Activated CD4-positive, alpha-beta T cell treated with anti-CD3 and anti-CD28 coated beads, Interleukin-2, Interleukin-6, amounts not matched to agents 100 ng/mL and 50 ng/mL, durations not matched to agents 16 hours and 8 hours (primary cell): ENCODE results near the gene FRMPD1.

Source experiments
- DNase-seq: peaks from one replicate; pipeline ENCODE4 v3.0.0-alpha.2; 2020

Gene FRMPD1

GRCh38 chr9:37636511-37637448, 14.0 kb upstream of the FRMPD1 start:
- no peak for DNase-seq

- DNase-seq: no peak
Observed at GRCh38 chr9:37639109-37639762, 11.5 kb upstream of the FRMPD1 start.

GRCh38 chr9:37639841-37640240, 10.9 kb upstream of the FRMPD1 start:
- DNase-seq: no peak

- DNase-seq: no peak
Observed at GRCh38 chr9:37640246-37640645, 10.5 kb upstream of the FRMPD1 start.

GRCh38 chr9:37641331-37641730, 9.4 kb upstream of the FRMPD1 start:
- DNase-seq: no peak

GRCh38 chr9:37643214-37643613, 7.5 kb upstream of the FRMPD1 start:
- DNase-seq: no peak

GRCh38 chr9:37645903-37646506, 4.7 kb upstream of the FRMPD1 start:
- no peak for DNase-seq

- DNase-seq: no peak
Observed at GRCh38 chr9:37650299-37650872, 368 bp upstream of the FRMPD1 start.

- DNase-seq: no peak
Observed at GRCh38 chr9:37652261-37652660, 1.5 kb downstream of the FRMPD1 start.

GRCh38 chr9:37653385-37653784, 2.6 kb downstream of the FRMPD1 start:
- DNase-seq: no peak

GRCh38 chr9:37656936-37657335, 6.2 kb downstream of the FRMPD1 start:
- no peak for DNase-seq

- DNase-seq: no peak
Observed at GRCh38 chr9:37660691-37661090, 9.9 kb downstream of the FRMPD1 start.

GRCh38 chr9:37663926-37664325, 13.2 kb downstream of the FRMPD1 start:
- no peak for DNase-seq

GRCh38 chr9:37667706-37668105, 17.0 kb downstream of the FRMPD1 start:
- no peak for DNase-seq

GRCh38 chr9:37668116-37668601, 17.4 kb downstream of the FRMPD1 start:
- DNase-seq: no peak

GRCh38 chr9:37669232-37669631, 18.5 kb downstream of the FRMPD1 start:
- DNase-seq: no peak

- no peak for DNase-seq
Observed at GRCh38 chr9:37675661-37676060, 24.9 kb downstream of the FRMPD1 start.

- no peak for DNase-seq
Observed at GRCh38 chr9:37676411-37676830, 25.7 kb downstream of the FRMPD1 start.

- DNase-seq: no peak
Observed at GRCh38 chr9:37677435-37677834, 26.7 kb downstream of the FRMPD1 start.

- no peak for DNase-seq
Observed at GRCh38 chr9:37678789-37679273, 28.1 kb downstream of the FRMPD1 start.

GRCh38 chr9:37679649-37680402, 29.1 kb downstream of the FRMPD1 start:
- no peak for DNase-seq

GRCh38 chr9:37682951-37683350, 32.2 kb downstream of the FRMPD1 start:
- no peak for DNase-seq
